GM21717 (cell line): ENCODE measurements around the gene PRKRIP1.
"Not testable (repeated sequence)": the region's sequence is repeated elsewhere in the genome, so short reads cannot be mapped to it uniquely, and the experiment has no call there.

Experiments
- ATAC-seq: cut with Tn5 transposase; IDR thresholded peaks from one replicate; pipeline ENCODE4 v1.9.1; 2021; ENCODE audit warnings: mild to moderate bottlenecking, moderate library complexity; ENCODE audit not compliant: unreplicated experiment

The PRKRIP1 gene

GRCh38 chr7:102474736-102475435 is 78.7 kb downstream of the PRKRIP1 start:
- not testable (repeated sequence) for ATAC-seq
